C4-2B (cell line): ENCODE results near the gene HES5.

Experiments
- ZFX ChIP-seq: fragments of 450-650 bp; IDR thresholded peaks from 2 replicates; pipeline ENCODE4 v1.6.1; 2017
- TF ChIP-seq, protein P1 (sequence below): fragments of 450-650 bp; conservative IDR thresholded peaks from 2 replicates; pipeline ENCODE4 v1.5.1; 2017; ENCODE audit warnings: mild to moderate bottlenecking

GRCh38 chr1:2547210-2548067 is 17.4 kb upstream of the HES5 start:
- TF ChIP-seq, protein P1, sequence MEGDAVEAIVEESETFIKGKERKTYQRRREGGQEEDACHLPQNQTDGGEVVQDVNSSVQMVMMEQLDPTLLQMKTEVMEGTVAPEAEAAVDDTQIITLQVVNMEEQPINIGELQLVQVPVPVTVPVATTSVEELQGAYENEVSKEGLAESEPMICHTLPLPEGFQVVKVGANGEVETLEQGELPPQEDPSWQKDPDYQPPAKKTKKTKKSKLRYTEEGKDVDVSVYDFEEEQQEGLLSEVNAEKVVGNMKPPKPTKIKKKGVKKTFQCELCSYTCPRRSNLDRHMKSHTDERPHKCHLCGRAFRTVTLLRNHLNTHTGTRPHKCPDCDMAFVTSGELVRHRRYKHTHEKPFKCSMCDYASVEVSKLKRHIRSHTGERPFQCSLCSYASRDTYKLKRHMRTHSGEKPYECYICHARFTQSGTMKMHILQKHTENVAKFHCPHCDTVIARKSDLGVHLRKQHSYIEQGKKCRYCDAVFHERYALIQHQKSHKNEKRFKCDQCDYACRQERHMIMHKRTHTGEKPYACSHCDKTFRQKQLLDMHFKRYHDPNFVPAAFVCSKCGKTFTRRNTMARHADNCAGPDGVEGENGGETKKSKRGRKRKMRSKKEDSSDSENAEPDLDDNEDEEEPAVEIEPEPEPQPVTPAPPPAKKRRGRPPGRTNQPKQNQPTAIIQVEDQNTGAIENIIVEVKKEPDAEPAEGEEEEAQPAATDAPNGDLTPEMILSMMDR: 0 out of 2 replicates have a peak, but pooled peaks have one; percentile 55
- TF ChIP-seq ZFX: no peak
